Measurements from ENCODE around the gene TULP3.

GRCh38 chr12:2958432-2959191, 67.9 kb downstream of the TULP3 start:
- no peak for TF ChIP-seq CTCF (IDR thresholded peaks at IDR 0.05)
- TF ChIP-seq POLR2A (IDR thresholded peaks at IDR 0.05), result no peak

Measured in vagina (tissue), 2 donors.